H1 (cell line): Measurements from ENCODE around the gene ARHGEF4. TPM values are rescaled to one million over a fixed set of nuclear protein-coding genes. Genes with fewer than 3 reads are reported as not detected.
A peak's percentile ranks its signal among the peaks of the same experiment; 100 is the strongest.

Experiments
- CTCF ChIA-PET: fragments of 300-600 bp; sonication (Branson Sonifier 250); formaldehyde crosslinking; loops from one replicate; lab custom pipeline; 2021; ENCODE audit not compliant: partially characterized antibody; lab: Charles Lee
- POLR2A ChIA-PET: fragments of 300-600 bp; sonication (Branson Sonifier 250); formaldehyde crosslinking; loops from one replicate; lab custom pipeline; 2021; ENCODE audit warnings: inconsistent platforms; ENCODE audit not compliant: partially characterized antibody; lab: Charles Lee
- DNase-seq, 2 experiments: peaks; one replicate each; pipeline versions ENCODE4 v3.0.0 to v3.0.0-alpha.2; 2010 to 2022; ENCODE audit warnings: low spot score in 2 of 2, low read depth in 1 of 2, mixed read lengths in 1 of 2
- FAIRE-seq: peaks from 2 replicates; lab custom pipeline; 2011; peaks lifted over from hg19 to GRCh38; lab: Jason Lieb, UNC
- H2AFZ ChIP-seq: 2 replicates; pipeline ENCODE4 v1.8.1; 2012; ENCODE audit warnings: low read length, inconsistent platforms
- H2AK5ac ChIP-seq: 2 replicates; pipeline ENCODE4 v1.6.1; 2013; ENCODE audit warnings: low read depth, low read length
- H2BK120ac ChIP-seq: replicated peaks from 2 replicates; pipeline ENCODE3; 2013; ENCODE audit warnings: low read depth, low read length, inconsistent platforms
- H2BK12ac ChIP-seq: 2 replicates; pipeline ENCODE4 v1.6.1; 2013; ENCODE audit warnings: low read depth, low read length
- H2BK15ac ChIP-seq: 2 replicates; pipeline ENCODE4 v1.6.1; 2013; ENCODE audit warnings: low read length
- H2BK20ac ChIP-seq: 2 replicates; pipeline ENCODE4 v1.6.1; 2013; ENCODE audit warnings: low read length
- H2BK5ac ChIP-seq: 2 replicates; pipeline ENCODE4 v1.6.1; 2013; ENCODE audit warnings: low read depth, low read length
- H3K14ac ChIP-seq: 2 replicates; pipeline ENCODE4 v1.6.1; 2013; ENCODE audit warnings: inconsistent platforms; ENCODE audit not compliant: insufficient read length
- H3K18ac ChIP-seq: 2 replicates; pipeline ENCODE4 v1.6.1; 2013; ENCODE audit warnings: low read length; ENCODE audit errors: extremely low read depth
- H3K23ac ChIP-seq: 2 replicates; pipeline ENCODE4 v1.6.1; 2013; ENCODE audit warnings: inconsistent platforms; ENCODE audit not compliant: insufficient read length
- H3K23me2 ChIP-seq: 2 replicates; pipeline ENCODE4 v1.6.1; 2013; ENCODE audit warnings: low read depth, low read length
- H3K27ac ChIP-seq: 2 replicates; pipeline ENCODE4 v1.6.1; 2011; ENCODE audit warnings: low read depth, low read length, inconsistent platforms
- H3K27me3 ChIP-seq, 4 experiments: replicated peaks in 1 of 4; 1 replicate in 1 of 4; 2 replicates in 3 of 4; pipeline versions ENCODE4 v1.6.1 to v1.8.1; 2011 to 2013; ENCODE audit warnings: low read length in 3 of 4, mild to moderate bottlenecking in 3 of 4, inconsistent platforms in 2 of 4, mixed read lengths in 2 of 4, moderate library complexity in 1 of 4; ENCODE audit not compliant: control insufficient read depth in 3 of 4, insufficient read depth in 3 of 4; ENCODE audit errors: extremely low read depth in 1 of 4
- H3K36me3 ChIP-seq, 4 experiments: 2 replicates each; pipeline versions ENCODE4 v1.6.1 to v1.8.1; 2011 to 2013; ENCODE audit warnings: mild to moderate bottlenecking in 4 of 4, low read length in 3 of 4, moderate library complexity in 2 of 4, control low read depth in 1 of 4, inconsistent platforms in 1 of 4; ENCODE audit not compliant: insufficient read depth in 4 of 4, control insufficient read depth in 2 of 4
- H3K4ac ChIP-seq: replicated peaks from 2 replicates; pipeline ENCODE3; 2013; ENCODE audit warnings: low read length, low read depth, mixed read lengths, inconsistent platforms; ENCODE audit not compliant: insufficient read length
- H3K4me1 ChIP-seq, 4 experiments: replicated peaks in 1 of 4; 1 replicate in 1 of 4; 2 replicates in 3 of 4; pipeline versions ENCODE4 v1.6.1 to v1.8.1; 2011 to 2013; ENCODE audit warnings: low read length in 3 of 4, inconsistent platforms in 2 of 4, mixed read lengths in 1 of 4; ENCODE audit not compliant: insufficient read depth in 4 of 4, control insufficient read depth in 3 of 4
- H3K4me2 ChIP-seq, 2 experiments: 2 replicates each; pipeline versions ENCODE4 v1.6.1 to v1.8.1; 2011 to 2013; ENCODE audit warnings: low read depth in 2 of 2, low read length in 2 of 2, control low read depth in 1 of 2, inconsistent platforms in 1 of 2, mild to moderate bottlenecking in 1 of 2; ENCODE audit not compliant: insufficient read depth in 1 of 2
- H3K4me3 ChIP-seq, 4 experiments: fragments of 200-600, 300-600 bp in 1 of 4; sonication (generic), shearing (Covaris generic), sonication (Bioruptor Twin) in 1 of 4; 2 replicates each; pipeline versions ENCODE4 v1.5.1 to v1.8.1; 2011 to 2016; ENCODE audit warnings: low read length in 4 of 4, low read depth in 3 of 4, control low read depth in 2 of 4, inconsistent platforms in 2 of 4, mild to moderate bottlenecking in 2 of 4, mixed read lengths in 1 of 4, moderate library complexity in 1 of 4; ENCODE audit not compliant: insufficient read depth in 2 of 4; ENCODE audit errors: extremely low read depth in 1 of 4
- H3K56ac ChIP-seq: replicated peaks from 2 replicates; pipeline ENCODE3; 2013; ENCODE audit warnings: low read depth, mild to moderate bottlenecking, mixed read lengths, low read length, inconsistent platforms; ENCODE audit not compliant: insufficient read length
- H3K79me1 ChIP-seq: 2 replicates; pipeline ENCODE4 v1.6.1; 2013; ENCODE audit warnings: low read depth, low read length, control low read depth
- H3K79me2 ChIP-seq, 2 experiments: 2 replicates each; pipeline versions ENCODE4 v1.6.1 to v1.8.1; 2012 to 2013; ENCODE audit warnings: low read length in 2 of 2, mild to moderate bottlenecking in 2 of 2, inconsistent platforms in 1 of 2; ENCODE audit not compliant: insufficient read depth in 2 of 2, control insufficient read depth in 1 of 2
- H3K9ac ChIP-seq, 4 experiments: replicated peaks in 1 of 4; 1 replicate in 1 of 4; 2 replicates in 3 of 4; pipeline versions ENCODE4 v1.6.1 to v1.8.1; 2011 to 2013; ENCODE audit warnings: low read depth in 3 of 4, low read length in 3 of 4, control low read depth in 2 of 4, mild to moderate bottlenecking in 2 of 4, moderate library complexity in 2 of 4, inconsistent platforms in 1 of 4; ENCODE audit errors: extremely low read depth in 1 of 4
- H3K9me3 ChIP-seq, 2 experiments: 2 replicates each; pipeline versions ENCODE4 v1.6.1 to v1.8.1; 2012 to 2013; ENCODE audit warnings: mild to moderate bottlenecking in 2 of 2, moderate library complexity in 2 of 2, control low read depth in 1 of 2, inconsistent platforms in 1 of 2, low read depth in 1 of 2, low read length in 1 of 2, mixed read lengths in 1 of 2; ENCODE audit not compliant: insufficient read depth in 2 of 2
- H4K20me1 ChIP-seq, 2 experiments: replicated peaks in 1 of 2; 2 replicates each; pipeline versions ENCODE3 to v1.8.1; 2011 to 2013; ENCODE audit warnings: inconsistent platforms in 2 of 2, low read length in 2 of 2, mild to moderate bottlenecking in 1 of 2; ENCODE audit not compliant: insufficient read depth in 2 of 2, control insufficient read depth in 1 of 2
- H4K5ac ChIP-seq: 2 replicates; pipeline ENCODE4 v1.6.1; 2013; ENCODE audit warnings: low read length, low read depth, mixed read lengths, inconsistent platforms; ENCODE audit not compliant: insufficient read length
- H4K8ac ChIP-seq: 2 replicates; pipeline ENCODE4 v1.8.0; 2013; ENCODE audit warnings: mild to moderate bottlenecking, moderate library complexity, low read length, inconsistent platforms; ENCODE audit not compliant: insufficient read depth; ENCODE audit errors: extremely low read depth
- H4K91ac ChIP-seq: replicated peaks from 2 replicates; pipeline ENCODE3; 2013; ENCODE audit warnings: low read length, mixed read lengths, inconsistent platforms; ENCODE audit not compliant: insufficient read length
- BCL11A ChIP-seq, 2 experiments: IDR thresholded peaks; one replicate each; pipeline ENCODE4 v1.6.1; 2011; ENCODE audit warnings: low read depth in 2 of 2, low read length in 2 of 2, mild to moderate bottlenecking in 2 of 2
- EZH2 ChIP-seq: fragments of 200-600 bp; sonication (generic); IDR thresholded peaks from 2 replicates; pipeline ENCODE4 v1.7.1; 2012; ENCODE audit warnings: low read depth, mild to moderate bottlenecking, moderate library complexity, low read length, inconsistent platforms; ENCODE audit not compliant: severe bottlenecking
- HDAC6 ChIP-seq: IDR thresholded peaks from one replicate; pipeline ENCODE4 v1.7.1; 2012; ENCODE audit warnings: low read depth, mild to moderate bottlenecking, inconsistent platforms, low read length, moderate library complexity
- SIX5 ChIP-seq: IDR thresholded peaks from 2 replicates; pipeline ENCODE4 v1.6.1; 2011; ENCODE audit warnings: mild to moderate bottlenecking, low read depth, low read length
- WGBS, 2 experiments: shearing (Covaris generic) in 1 of 2; methylation state at CpG; one replicate each; pipeline versions ENCODE4 v1.1.6 to v1.1.7; 2013 to 2015; ENCODE audit warnings: low lambda C conversion rate in 2 of 2, mixed read lengths in 2 of 2, inconsistent platforms in 1 of 2, low coverage in 1 of 2, missing lambda C conversion rate in 1 of 2; ENCODE audit not compliant: insufficient replicate concordance in 2 of 2, insufficient coverage in 1 of 2, insufficient read length in 1 of 2; ENCODE audit errors: extremely low coverage in 1 of 2, missing lambda C conversion rate in 1 of 2; 5-methylcytosine and 5-hydroxymethylcytosine counted together
- polyA plus RNA-seq, 7 experiments: library from polyadenylated mRNA; depleted of rRNA in 3 of 7; stranded (reverse) in 5 of 7; unstranded in 2 of 7; fragments of >200 nt in 5 of 7; fragments of 200-250 nt in 2 of 7; gene quantifications; 1 replicate in 5 of 7; 2 replicates in 1 of 7; 4 replicates in 1 of 7; pipeline versions ENCODE4 v1.2.1 to v1.2.3, GENCODE V29; 2011 to 2013; ENCODE audit warnings: missing spikeins in 2 of 7, mixed read lengths in 2 of 7
- total RNA-seq: library from RNA; stranded (reverse); fragmentation: NEBNext Ultra II Directional; extraction: Animal tissue kit (Norgen Biotek cat#: 25700); gene quantifications from 2 replicates; pipeline ENCODE4 v1.2.1, GENCODE V29; 2021

Gene ARHGEF4
- total and polyA plus RNA-seq, 2 of the 8 experiments (the other 6 are each of a cell fraction or from before 2014, with no cell fraction given), result 10.6 to 14.6 TPM

DNA sequence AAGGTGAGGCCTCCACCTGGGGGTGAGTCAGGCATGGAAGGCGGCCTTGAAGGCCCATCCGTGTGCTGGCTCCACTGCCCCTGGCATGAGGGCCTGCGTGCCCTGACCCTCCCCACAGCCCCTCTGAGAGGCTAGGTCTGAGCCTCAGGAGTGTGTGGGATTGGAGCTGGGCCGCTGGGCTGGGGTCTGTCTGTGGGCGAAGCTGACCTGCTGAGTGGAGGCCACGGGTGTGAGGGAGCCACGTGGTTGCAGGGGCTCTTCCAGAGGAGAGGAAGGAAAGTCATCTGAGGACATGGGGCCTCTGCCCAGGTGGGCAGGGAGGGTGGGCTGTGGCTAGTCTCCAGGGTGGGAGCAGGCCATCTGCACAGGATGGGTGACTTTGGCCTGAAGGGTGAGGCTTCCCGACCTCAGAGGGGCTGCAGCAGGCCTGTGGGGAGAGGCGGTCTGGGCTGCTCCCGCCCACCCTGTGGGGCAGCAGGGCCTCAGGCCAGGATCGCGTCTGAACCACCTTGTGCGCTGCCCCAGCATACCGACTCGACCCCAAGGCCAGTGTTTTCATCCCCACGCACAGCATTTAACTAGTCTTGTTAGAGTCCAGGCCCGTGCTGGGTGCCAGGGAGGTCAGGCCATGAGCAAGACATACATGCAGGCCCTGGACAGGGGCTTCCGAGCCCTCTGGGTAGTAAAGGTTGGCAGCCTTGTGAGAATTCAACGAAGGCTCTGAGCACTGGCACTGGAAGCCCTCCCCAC is 11.2 kb downstream of the ARHGEF4 start:
- Histone ChIP-seq H3K9me3 (no peaks in the 10 kb centered on the region), H2BK20ac (no peak overlapping the region; the same call in 1 of the 2 replicates), H4K8ac (peak overlapping the region; percentile 65; the same call in 1 of the 2 replicates), H3K18ac (no peak overlapping the region; the same call in 1 of the 2 replicates), H2BK120ac (no peak overlapping the region), H2BK12ac (no peak overlapping the region), H3K79me2 (no peaks in the 10 kb centered on the region), H2AK5ac (no peak overlapping the region), H3K27ac (no peak overlapping the region), H3K9ac (no peak overlapping the region), H2BK5ac (no peak overlapping the region), H4K20me1 (peaks cover 0 to 3% of the 10 kb centered on the region in 2 experiments), H2BK15ac (no peak overlapping the region), H3K23me2 (no peaks in the 10 kb centered on the region), H3K56ac (no peak overlapping the region), H3K23ac (no peak overlapping the region), H3K4ac (no peak overlapping the region), H2AFZ (no peak overlapping the region), H4K5ac (no peak overlapping the region), H3K27me3 (no peaks in the 10 kb centered on the region), H4K91ac (no peak overlapping the region), H3K79me1 (peaks cover 5% of the 10 kb centered on the region; the same call in 1 of the 2 replicates), H3K14ac (no peak overlapping the region), H3K4me1 (peaks cover 0 to 11% (median 4%) of the 10 kb centered on the region in 4 experiments; a peak in 5 of 7 replicates), H3K4me3 (no peak overlapping the region), H3K4me2 (no peak overlapping the region), H3K36me3 (no peaks in the 10 kb centered on the region)
- no peak for DNase-seq
- ChIA-PET POLR2A (no interaction called here), CTCF (interaction anchor here (0.6 to 10.4 kb wide), 5 partner anchors 9 to 51 kb away, joined by 3 to 130 read pairs (median 4); partner anchors contain the start of gene ARHGEF4)
- no peak for TF ChIP-seq HDAC6
- no peak for TF ChIP-seq EZH2
- TF ChIP-seq BCL11A (IDR thresholded peaks at IDR 0.05; ENCODE audit: low read depth in 2 of 2, low read length in 2 of 2), result no peak
- no peak for TF ChIP-seq SIX5
- 96% methylated on average over 16 of the region's 19 CpGs; no CpG with 5 or more reads in 1 of the 2 experiments for WGBS, 2 experiments
- no peak for FAIRE-seq
